NCI-H2081 treated with DMSO at 0.1 percent for 48 hours (cell line): ENCODE data around the gene TECPR2.

ENCODE experiments used
- DNase-seq: peaks from one replicate; lab custom pipeline; 2025; lab: John Stamatoyannopoulos, UW

The TECPR2 gene

DNA sequence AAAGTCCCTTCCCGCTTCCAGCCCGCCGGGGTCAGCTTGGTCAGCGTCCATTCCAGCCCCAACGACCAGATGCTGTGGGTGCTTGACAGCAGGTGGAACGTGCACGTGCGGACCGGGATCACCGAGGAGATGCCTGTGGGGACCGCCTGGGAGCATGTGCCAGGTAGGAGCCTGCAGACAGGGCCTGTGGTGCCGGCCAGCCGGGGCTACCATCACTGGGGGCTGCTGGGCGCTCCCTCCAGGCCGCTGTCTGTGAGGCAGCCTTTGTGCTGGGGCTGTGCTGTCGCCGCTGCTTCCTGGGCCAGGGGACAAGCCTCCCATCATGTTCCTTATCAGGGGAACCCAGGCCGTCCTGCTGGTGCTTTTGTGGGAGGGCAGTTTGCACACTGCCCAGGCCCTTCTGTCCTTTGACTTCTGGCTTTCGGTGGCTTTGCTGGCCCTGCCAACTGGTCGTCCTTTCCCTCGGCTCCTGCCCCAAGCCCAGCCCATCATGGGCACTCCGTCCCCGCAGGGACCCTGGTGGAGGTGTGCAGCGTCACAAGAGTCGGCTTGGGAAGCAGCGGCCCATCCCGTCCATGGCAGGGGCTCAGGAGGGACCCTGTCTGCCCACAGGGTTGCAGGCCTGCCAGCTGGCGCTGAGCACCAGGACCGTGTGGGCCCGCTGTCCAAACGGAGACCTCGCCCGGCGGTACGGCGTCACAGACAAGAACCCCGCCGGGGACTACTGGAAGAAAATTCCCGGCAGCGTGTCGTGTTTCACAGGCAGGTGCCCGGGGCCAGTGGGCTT lies 134.4 kb downstream of the TECPR2 start:
- DNase-seq: no peak

GRCh38 chr14:102497998-102498677 lies 135.4 kb downstream of the TECPR2 start:
- no peak for DNase-seq

GRCh38 chr14:102498678-102499265 lies 136.0 kb downstream of the TECPR2 start:
- DNase-seq: no peak

- no peak for DNase-seq
Observed at GRCh38 chr14:102499401-102500157, 136.8 kb downstream of the TECPR2 start.

DNA sequence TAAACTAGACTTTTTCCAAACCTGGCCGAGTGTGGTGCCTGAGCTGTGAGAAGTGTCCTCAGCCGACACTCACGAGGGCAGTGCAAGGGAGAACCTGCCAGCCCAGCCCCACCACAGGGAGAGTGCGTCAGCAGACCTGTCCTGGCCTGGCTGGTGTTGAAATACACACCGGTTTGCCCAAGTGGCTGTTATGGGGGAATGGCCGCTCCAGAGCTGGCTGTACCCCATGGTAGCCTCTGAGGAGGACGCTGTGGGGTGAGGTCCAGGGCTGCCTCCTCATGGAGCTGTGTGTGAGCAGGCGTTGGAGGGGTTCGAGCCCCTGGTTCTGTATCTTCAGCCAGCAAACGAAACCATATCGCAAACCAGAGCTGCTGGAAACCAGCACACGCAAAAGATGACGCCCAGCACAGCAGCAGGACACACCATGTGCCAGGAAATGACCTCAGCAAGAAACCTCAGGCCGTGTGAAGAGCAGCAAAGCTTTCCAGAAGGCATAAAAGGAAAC lies 137.5 kb downstream of the TECPR2 start:
- DNase-seq: no peak

DNA sequence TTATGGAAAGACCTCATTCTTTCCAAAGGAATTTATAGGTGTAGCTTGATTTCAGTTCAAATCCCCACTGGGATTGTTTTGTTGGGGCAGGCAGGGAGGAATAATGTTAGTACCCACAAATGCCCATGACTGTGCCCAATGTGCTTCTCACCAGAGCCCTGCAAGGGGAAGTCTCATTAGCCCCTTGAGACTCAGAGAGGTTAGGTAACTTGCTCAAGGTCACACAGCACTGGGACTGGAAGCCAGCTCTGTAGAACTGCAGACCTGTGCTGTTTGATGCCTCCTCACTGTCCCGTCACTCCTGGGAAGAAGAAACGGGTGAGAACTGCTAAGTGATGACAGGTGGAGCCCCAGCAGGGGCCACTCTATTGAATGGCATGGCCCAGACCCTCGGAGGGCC lies 138.0 kb downstream of the TECPR2 start:
- DNase-seq: no peak

DNA sequence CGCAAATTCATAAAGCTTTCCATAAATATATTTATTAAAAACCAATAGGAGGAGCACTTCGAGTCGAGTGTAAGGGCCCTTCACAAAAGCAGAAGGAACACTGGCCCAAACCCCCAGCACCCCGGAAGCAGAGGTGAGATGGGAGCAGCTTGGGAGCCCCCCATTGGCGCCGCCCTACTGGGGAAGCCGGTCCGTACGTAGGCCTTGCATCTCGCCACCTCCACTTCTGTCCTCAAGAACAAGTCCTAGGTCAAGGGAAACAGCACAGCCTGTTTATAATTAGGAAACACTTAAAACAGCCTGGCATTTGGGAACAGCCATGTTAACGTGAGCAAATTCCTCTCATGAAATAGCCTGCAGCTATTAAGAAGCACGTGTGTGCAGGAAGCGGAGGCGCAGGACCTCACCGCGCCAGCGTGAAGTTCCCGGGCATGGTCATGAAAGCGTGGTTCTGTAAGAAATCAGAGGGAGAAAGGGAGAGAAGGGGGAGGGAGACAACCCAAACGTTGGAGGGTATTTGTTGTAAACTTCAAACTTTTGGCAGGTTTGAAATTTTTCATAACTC lies 139.1 kb downstream of the TECPR2 start:
- DNase-seq: no peak

DNA sequence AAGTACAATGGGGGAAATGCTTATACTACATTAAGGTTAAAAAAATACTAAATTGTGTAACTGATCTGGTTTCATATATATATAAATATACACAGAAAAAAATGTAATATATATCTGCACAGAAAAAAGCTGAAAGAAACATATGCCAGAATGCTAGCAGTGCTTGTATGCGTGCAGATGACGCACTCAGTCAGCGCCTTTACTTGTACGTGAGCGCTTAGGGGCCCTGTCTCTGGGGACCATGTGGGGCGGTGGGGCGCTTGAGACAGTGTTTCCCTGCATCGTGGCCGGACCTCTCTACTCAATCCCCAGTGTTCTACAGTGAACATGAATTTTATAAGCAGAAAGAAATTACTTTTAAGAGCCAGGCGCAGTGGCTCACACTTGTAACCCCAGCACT lies 139.8 kb downstream of the TECPR2 start:
- DNase-seq: no peak

- no peak for DNase-seq
Observed at GRCh38 chr14:102503641-102504327, 141.0 kb downstream of the TECPR2 start.

DNA sequence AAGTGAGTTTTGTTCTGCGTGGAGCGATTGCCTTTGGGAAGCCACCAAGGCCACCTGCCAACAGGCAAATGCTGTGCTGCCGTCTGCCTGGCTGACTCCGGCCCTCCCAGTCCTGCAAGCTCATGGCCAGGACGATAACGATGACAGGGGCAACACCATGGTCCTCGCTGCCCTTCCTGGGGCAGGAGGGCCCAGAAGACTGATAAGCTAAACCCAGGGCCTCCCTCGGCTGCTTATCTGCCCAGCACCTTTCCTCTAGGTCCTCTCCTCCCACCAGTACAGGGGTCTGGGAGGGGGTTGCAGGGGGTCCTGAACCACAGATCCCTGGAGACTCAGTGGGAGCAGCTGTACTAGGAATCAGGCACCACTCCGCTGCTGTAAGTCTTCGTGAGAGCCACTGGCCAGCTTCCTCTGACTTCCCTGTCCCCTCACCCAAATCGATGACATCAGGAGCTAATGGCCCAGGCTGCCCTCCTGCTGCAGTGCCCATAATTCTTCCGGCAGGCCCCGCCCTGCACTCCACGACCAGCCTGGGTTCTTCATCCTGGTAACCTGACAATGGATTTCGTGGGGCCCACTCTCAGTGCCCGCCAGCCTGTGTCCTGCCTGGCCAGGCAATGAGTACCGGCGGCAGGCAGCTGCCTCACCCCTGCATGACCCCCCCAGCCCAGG lies 141.7 kb downstream of the TECPR2 start:
- DNase-seq: no peak

GRCh38 chr14:102505000-102505619 lies 142.4 kb downstream of the TECPR2 start:
- no peak for DNase-seq

- DNase-seq: no peak
Observed at GRCh38 chr14:102505775-102506625, 143.3 kb downstream of the TECPR2 start.

- DNase-seq: no peak
Observed at GRCh38 chr14:102506626-102506925, 143.8 kb downstream of the TECPR2 start.

DNA sequence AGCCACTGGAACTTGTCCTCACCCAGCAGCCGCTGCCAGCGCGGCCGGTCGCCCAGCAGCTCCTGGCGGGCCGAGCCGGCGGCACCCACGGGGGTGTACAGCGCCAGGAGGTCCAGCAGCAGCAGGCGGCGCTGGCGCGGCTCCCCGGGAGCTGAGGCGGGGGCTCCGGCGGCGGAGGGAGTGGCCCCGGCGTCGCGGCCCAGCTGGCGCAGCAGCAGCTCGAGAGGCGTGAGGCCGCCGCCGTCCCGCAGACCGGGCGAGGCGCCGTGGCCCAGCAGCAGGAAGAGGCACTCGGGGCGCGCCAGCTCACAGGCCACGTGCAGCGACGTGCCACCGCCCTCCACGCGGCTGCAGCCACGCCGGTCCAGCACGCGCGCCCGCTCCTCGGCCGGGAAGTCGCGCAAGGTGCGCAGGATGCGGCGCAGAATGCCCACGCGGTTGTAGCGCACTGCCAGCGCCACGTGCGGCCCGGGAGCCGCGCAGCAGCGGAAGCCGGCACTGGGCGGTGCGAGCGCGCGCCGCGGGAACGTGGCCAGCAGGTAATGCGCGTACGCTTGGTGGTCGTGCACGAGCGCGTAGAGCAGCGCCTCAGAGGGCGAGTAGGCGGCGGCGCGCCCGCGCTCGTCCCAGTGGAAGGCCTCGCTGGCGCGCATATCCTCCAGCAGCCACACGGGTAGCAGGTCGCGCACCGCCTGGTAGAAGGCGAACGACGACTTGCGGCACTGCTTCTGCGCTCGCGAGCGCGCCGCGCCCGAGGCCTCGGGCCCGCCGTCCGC lies 144.5 kb downstream of the TECPR2 start:
- DNase-seq: no peak

DNA sequence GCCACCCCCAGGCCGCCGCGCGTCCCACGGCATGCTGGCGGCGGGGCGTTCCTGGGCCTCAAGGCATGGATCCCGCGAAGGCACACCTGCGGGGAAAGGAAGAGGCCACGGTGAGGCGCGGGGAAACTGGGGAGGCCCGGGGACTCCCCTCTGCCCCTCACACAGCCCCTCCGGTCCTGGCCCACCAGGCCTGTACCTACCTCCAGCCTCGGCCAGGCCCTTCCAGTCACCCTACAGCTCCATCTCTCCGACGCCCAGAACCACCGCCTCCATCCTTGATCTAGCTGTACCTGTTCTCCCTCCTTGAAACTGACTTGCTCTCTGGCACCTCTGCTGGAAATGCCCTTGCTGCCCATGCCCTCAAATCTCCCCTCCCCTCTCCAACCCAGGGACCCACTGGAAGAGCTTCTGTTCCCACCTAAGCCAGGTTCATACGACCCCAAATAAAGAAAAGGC lies 145.1 kb downstream of the TECPR2 start:
- DNase-seq: no peak

GRCh38 chr14:102508410-102508773 lies 145.7 kb downstream of the TECPR2 start:
- DNase-seq: no peak

DNA sequence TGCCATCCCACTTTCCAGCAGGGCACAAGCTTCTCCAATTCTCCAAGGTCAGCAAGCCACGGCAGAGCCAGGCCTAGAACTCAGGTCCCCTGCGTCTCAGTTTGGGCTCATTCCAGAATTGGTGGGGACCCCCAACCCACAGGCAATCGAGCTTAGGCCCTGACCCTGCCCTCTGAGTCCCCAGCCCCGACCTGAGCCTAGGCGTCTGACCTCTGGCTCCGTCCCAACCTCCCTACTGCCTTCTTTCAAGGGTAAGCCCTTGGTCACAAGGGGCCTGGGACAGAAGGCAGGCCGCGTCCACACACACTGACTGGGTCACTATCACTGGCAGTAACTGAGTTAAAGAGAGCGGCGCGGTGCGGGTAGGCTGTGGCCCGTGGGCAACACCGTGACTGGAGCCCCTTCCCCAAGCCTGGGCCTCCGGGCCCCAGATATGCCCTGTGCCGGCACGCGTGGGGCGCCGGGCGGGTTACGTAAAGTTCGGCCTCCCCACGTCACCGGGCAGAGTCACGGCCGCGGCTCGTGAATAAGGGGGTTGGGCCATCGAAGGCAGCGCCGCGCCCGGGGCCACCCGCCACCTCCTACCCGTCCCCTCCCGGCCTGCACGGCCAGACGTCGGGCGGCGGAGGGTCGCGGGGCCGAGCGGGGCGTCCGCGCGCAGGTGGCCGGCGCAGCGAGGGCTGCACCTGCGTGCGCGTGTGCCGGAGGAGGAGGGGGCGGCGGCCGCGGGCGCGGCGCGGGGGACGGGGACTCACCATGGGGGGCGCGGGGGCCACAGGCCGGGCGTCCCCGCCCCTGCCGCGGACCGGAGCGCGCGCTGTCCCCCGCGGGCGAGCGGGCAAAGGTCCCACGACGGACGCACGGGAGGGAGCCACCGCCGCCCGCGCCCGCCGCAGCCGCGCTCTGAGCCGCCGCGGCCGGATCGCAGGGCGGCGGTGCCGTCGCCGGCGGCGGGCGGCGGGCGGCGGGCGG lies 146.3 kb downstream of the TECPR2 start:
- DNase-seq: no peak
